Ammon's horn (tissue), 1 donor: ENCODE measurements around the gene SMO.
"Not testable (repeated sequence)": the region's sequence is repeated elsewhere in the genome, so short reads cannot be mapped to it uniquely, and the experiment has no call there.

Experiments used
- DNase-seq: peaks from one replicate; pipeline ENCODE4 v3.0.0-alpha.2; 2016; ENCODE audit warnings: low spot score

SMO gene

DNA sequence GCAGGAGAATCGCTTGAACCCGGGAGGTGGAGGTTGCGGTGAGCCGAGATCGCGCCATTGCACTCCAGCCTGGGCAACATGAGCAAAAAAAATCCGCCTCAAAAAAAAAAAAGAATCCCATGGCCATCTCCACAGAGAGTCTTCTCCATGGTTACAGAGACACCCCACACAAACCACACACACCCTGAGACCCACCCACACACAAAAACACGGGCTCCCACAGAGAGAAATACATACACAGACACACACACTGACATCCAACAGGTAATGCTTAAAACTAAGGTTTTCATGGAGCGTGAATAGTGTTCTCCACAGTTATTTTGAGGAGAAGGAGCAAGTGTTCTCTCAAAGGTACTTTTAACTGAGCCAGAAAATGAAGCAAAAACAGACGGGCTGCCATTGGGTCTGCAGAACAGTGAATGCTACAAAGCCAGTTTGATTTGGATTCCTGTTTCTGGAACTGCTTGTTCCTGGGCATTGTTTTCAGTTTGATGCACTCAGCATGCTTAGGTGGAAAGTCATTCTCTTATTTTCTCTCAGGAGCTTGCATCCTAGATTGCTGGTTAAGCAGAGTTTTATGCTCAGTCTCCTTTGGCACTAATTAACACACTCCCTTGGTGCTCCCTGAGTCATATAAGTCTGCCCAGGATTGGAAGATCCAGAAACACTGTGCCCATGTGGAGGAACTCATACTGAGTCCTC, 51.8 kb downstream of the SMO start:
- DNase-seq = peak; percentile 27

GRCh38 chr7:129244220-129244619, 55.8 kb downstream of the SMO start:
- no peak for DNase-seq

DNA sequence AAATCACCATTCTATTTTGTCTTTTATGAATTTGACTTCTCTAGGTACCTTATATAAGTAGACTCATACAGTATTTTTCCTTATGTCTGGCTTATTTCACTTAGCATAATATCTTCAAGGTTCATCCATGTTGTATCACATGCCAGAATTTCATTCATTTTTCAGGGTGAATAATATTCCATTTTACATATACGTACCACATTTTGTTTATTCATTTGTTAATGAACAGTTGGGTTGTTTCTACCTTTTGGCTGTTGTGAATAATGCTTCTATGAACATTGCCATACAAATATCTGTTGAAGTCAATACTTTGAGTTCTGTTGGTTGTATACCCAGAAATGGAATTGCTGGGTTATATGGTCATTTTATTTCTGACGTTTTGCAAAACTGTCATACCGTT, 57.1 kb downstream of the SMO start:
- no peak for DNase-seq

DNA sequence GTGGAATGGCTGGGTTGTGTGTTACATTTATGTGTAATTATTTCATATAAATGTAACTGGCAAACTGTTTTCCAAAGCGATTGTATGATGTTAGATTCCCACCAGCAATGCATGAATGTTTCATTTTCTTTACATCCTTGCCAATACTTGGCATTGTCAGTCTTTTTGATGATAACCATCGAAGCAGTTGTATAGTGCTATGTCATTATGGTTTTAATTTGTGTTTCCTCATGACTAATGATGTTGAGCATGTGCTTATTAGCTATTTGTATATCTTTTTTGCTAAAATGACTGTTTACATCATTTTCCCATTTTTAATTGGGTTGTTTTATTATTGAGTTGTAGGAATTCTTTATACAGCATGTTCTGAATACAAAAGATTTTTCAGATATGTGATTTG, 58.7 kb downstream of the SMO start:
- DNase-seq = no peak

DNA sequence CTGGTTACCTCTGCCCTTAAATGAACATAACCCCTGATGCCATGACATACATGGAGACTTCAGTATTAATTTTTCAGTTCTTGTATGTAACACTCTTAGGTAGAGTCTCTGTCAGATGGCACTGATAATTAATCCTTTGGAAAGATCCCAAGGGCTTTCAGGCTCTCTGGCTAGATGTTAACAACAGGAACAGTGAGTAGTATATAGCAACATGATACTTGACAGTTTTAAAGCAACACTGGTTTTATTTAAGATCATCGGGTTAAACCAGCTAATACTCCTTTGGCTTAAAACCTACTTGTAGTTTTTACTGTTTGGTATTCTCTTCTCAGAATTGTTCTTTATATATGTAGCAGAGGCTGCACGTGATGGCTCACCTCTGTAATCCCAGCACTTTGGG, 63.7 kb downstream of the SMO start:
- DNase-seq = no peak

GRCh38 chr7:129252603-129253002, 64.2 kb downstream of the SMO start:
- not testable (repeated sequence) for DNase-seq

- DNase-seq = no peak
Measured at GRCh38 chr7:129255800-129256199, 67.4 kb downstream of the SMO start.

- DNase-seq = no peak
Measured at GRCh38 chr7:129256221-129256620, 67.8 kb downstream of the SMO start.

GRCh38 chr7:129257168-129257567, 68.7 kb downstream of the SMO start:
- no peak for DNase-seq

DNA sequence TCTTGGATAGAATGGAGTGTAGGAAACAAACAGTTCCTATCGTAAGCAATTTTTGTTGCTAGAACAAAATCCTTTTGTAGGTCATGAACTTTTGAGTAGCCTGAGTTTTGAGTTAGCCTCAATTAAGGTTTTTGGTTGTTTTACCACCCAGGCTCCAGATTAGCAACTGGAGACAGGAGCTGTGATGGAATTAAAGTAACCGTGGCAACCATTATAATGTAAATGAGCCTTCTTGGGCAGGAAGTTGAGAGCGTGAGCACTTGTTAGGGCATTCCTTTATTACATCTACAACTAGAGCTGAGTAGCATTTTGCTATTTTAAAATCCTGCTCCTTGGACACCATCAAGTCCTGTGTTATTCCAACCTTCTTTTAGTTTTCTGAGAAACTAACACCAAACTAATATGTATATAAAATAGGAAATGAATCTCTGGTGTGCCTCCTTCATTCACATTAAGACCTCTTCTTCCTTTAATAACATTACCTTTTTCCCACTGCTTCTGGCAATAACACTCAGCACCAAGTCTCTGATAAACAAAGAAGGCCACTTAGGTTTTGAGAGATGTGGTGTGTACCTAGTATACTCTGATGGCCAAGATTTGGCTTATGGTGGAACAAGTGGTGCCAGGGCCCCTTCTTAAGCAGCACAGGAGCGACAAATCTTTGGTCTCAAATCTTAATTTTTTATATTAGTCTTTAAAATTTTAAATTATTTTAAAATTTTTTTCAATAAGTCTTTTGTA, 70.4 kb downstream of the SMO start:
- peak; percentile 51 for DNase-seq

GRCh38 chr7:129262324-129262723, 73.9 kb downstream of the SMO start:
- no peak for DNase-seq
